Hepatocyte (in vitro differentiated cells): ENCODE results near the gene NDUFA5. TPM values are rescaled to one million over a fixed set of nuclear protein-coding genes. Genes with fewer than 3 reads are reported as not detected.

ENCODE experiments used
- DNase-seq: peaks from one replicate; pipeline ENCODE4 v3.0.0-alpha.2; 2016; ENCODE audit warnings: low spot score
- H2AFZ ChIP-seq: fragments of 200-600 bp; sonication (generic); 2 replicates; pipeline ENCODE4 v1.6.0; 2016; ENCODE audit warnings: antibody characterized with exemption, mild to moderate bottlenecking
- H3K27ac ChIP-seq: fragments of 200-600 bp; sonication (generic); 2 replicates; pipeline ENCODE4 v1.5.1; 2016; ENCODE audit warnings: mild to moderate bottlenecking
- H3K27me3 ChIP-seq: fragments of 200-600 bp; sonication (generic); 2 replicates; pipeline ENCODE4 v1.6.1; 2016
- H3K36me3 ChIP-seq: fragments of 200-600 bp; sonication (generic); replicated peaks from 2 replicates; pipeline ENCODE4 v1.5.1; 2016; ENCODE audit warnings: low read depth; ENCODE audit not compliant: insufficient read depth
- H3K4me1 ChIP-seq: fragments of 200-600 bp; sonication (generic); 2 replicates; pipeline ENCODE4 v1.5.1; 2016; ENCODE audit warnings: mild to moderate bottlenecking, moderate library complexity; ENCODE audit not compliant: insufficient read depth
- H3K4me2 ChIP-seq: fragments of 200-600 bp; sonication (generic); 2 replicates; pipeline ENCODE4 v1.6.0; 2016
- H3K4me3 ChIP-seq: fragments of 200-600 bp; sonication (generic); 2 replicates; pipeline ENCODE4 v1.5.1; 2016; ENCODE audit warnings: mild to moderate bottlenecking
- H3K79me2 ChIP-seq: fragments of 200-600 bp; sonication (generic); 2 replicates; pipeline ENCODE4 v1.6.0; 2017; ENCODE audit warnings: mild to moderate bottlenecking
- H3K9me2 ChIP-seq: fragments of 200-600 bp; sonication (generic); replicated peaks from 2 replicates; pipeline ENCODE4 v1.6.0; 2017; ENCODE audit warnings: mild to moderate bottlenecking; ENCODE audit not compliant: insufficient read depth
- H3K9me3 ChIP-seq: fragments of 200-600 bp; sonication (generic); 2 replicates; pipeline ENCODE4 v1.5.1; 2016; ENCODE audit warnings: low read depth, mild to moderate bottlenecking
- H4K20me1 ChIP-seq: fragments of 200-600 bp; sonication (generic); 2 replicates; pipeline ENCODE4 v1.6.0; 2016; ENCODE audit warnings: mild to moderate bottlenecking; ENCODE audit not compliant: insufficient read depth, poor library complexity, severe bottlenecking
- EZH2 ChIP-seq: fragments of 200-600 bp; sonication (generic); IDR thresholded peaks from 2 replicates; pipeline ENCODE4 v1.6.1; 2016; ENCODE audit warnings: antibody characterized with exemption, mild to moderate bottlenecking, borderline replicate concordance
- EZH2phosphoT487 ChIP-seq: fragments of 200-600 bp; sonication (generic); IDR thresholded peaks from one replicate; pipeline ENCODE4 v1.6.1; 2018; ENCODE audit warnings: antibody characterized with exemption, mild to moderate bottlenecking, low read depth, moderate library complexity; ENCODE audit not compliant: unreplicated experiment, severe bottlenecking
- WGBS: methylation state at CpG from one replicate; pipeline ENCODE4 v1.1.6; 2016; ENCODE audit warnings: low lambda C conversion rate; ENCODE audit errors: missing lambda C conversion rate; 5-methylcytosine and 5-hydroxymethylcytosine counted together
- polyA plus RNA-seq: library from polyadenylated mRNA; unstranded; fragments of >200 nt; fragmentation: Nextera tagmentation; extraction: Ambion mirVana; gene quantifications from 2 replicates; pipeline ENCODE4 v1.2.1, GENCODE V29; 2016
- total RNA-seq: library from RNA; depleted of rRNA; stranded (reverse); fragments of >200 nt; gene quantifications from 2 replicates; pipeline ENCODE4 v1.2.3, GENCODE V29; 2014
- TF ChIP-seq, protein P1 (sequence below): fragments of 200-600 bp; sonication (generic); IDR thresholded peaks from 2 replicates; pipeline ENCODE4 v1.5.1; 2016; ENCODE audit warnings: antibody characterized with exemption, mild to moderate bottlenecking; ENCODE audit not compliant: poor library complexity

NDUFA5 gene
- total and polyA plus RNA-seq, 2 experiments from 2014 or later: 104 to 127 TPM

DNA sequence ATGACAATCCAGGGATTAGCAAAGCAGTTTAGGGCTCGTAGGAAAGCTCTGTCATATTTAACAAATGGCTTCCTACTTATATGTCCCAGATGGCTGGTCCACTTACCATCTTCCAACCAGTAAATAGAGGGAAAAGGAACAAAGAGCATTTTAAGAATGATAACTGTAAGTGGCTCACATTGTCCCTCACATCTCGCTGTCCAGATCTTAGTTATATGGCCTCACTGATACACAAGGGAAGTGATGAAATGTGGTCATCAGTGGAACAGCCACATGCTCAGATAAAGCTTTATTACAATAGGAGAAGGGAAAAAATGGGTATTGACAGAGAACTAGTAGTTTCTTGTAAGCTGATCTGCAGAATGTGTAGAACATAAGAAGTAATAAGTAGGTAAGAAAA lies 59.0 kb downstream of the NDUFA5 start:
- H3K4me3 ChIP-seq: no peak overlapping the region
- DNase-seq: no peak
- H3K4me2 ChIP-seq: no peak overlapping the region
- H3K9me2 ChIP-seq: no peaks in the 10 kb centered on the region
- H4K20me1 ChIP-seq: no peaks in the 10 kb centered on the region
- TF ChIP-seq EZH2: no peak
- no peak for TF ChIP-seq EZH2phosphoT487
- TF ChIP-seq, protein P1, sequence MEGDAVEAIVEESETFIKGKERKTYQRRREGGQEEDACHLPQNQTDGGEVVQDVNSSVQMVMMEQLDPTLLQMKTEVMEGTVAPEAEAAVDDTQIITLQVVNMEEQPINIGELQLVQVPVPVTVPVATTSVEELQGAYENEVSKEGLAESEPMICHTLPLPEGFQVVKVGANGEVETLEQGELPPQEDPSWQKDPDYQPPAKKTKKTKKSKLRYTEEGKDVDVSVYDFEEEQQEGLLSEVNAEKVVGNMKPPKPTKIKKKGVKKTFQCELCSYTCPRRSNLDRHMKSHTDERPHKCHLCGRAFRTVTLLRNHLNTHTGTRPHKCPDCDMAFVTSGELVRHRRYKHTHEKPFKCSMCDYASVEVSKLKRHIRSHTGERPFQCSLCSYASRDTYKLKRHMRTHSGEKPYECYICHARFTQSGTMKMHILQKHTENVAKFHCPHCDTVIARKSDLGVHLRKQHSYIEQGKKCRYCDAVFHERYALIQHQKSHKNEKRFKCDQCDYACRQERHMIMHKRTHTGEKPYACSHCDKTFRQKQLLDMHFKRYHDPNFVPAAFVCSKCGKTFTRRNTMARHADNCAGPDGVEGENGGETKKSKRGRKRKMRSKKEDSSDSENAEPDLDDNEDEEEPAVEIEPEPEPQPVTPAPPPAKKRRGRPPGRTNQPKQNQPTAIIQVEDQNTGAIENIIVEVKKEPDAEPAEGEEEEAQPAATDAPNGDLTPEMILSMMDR: no peak
- WGBS: 58% methylated on average over 2 of the region's 2 CpGs
- no peak overlapping the region for H2AFZ ChIP-seq
- H3K9me3 ChIP-seq: no peaks in the 10 kb centered on the region
- H3K36me3 ChIP-seq: no peaks in the 10 kb centered on the region
- H3K4me1 ChIP-seq: peaks cover 5% of the 10 kb centered on the region
- H3K27me3 ChIP-seq: no peaks in the 10 kb centered on the region
- H3K27ac ChIP-seq: no peak overlapping the region
- no peaks in the 10 kb centered on the region for H3K79me2 ChIP-seq

DNA sequence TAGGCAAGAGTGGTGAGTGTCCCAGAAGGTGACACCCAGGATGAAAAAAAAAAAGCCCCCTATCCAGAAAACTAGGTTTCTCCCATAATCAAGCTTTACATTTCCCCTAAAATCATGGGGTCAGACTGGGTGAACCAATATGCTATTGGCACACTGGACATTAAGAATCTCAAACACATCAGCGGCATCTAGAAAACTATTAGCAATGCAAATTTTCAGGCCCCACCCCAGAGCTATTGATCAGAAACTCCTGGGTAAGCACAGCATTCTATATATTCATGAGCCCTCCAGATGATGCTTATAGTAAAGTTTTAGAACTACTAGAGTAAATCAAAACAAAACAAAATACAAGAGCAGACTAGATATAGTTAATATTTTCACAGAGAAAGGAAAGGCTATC lies 59.6 kb downstream of the NDUFA5 start:
- Histone ChIP-seq H4K20me1 (no peaks in the 10 kb centered on the region), H3K9me2 (no peaks in the 10 kb centered on the region), H3K27me3 (no peaks in the 10 kb centered on the region), H3K4me2 (no peak overlapping the region), H3K4me1 (peaks cover 5% of the 10 kb centered on the region), H3K4me3 (no peak overlapping the region), H3K27ac (no peak overlapping the region), H3K79me2 (no peaks in the 10 kb centered on the region), H2AFZ (no peak overlapping the region), H3K9me3 (no peaks in the 10 kb centered on the region), H3K36me3 (no peaks in the 10 kb centered on the region)
- no peak for DNase-seq
- 83% methylated on average over 1 of the region's 1 CpG for WGBS
- TF ChIP-seq EZH2: no peak

DNA sequence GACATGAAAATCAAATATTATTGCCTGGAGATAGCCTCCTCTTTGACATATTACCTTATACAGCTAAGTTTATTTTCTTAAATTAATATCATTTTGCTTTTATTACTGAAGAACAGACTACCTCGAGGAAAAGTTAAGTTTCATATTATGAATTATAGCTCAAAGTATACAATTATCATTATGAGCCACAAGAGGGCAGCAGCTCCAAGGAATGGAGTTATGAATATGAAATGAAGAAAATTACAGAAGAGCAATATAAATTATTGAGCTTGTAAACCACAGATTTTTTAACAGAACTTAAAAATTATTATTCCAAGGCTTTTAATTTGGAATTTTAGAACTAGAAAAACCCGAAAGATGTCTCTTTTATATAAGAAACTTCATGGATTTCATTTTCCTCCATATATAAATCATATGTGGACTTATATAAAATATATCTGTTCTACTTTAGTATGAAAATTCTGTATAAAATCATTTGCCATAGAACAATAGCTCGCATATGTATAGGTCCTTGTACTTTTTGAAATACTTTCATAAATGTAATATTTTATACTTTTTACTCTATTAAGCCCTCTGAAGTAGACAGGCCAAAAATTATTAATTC lies 63.3 kb downstream of the NDUFA5 start:
- Histone ChIP-seq H2AFZ (no peak overlapping the region), H4K20me1 (no peaks in the 10 kb centered on the region), H3K79me2 (no peaks in the 10 kb centered on the region), H3K4me3 (no peak overlapping the region), H3K9me3 (no peaks in the 10 kb centered on the region), H3K36me3 (no peaks in the 10 kb centered on the region), H3K4me1 (peaks cover 3% of the 10 kb centered on the region), H3K27ac (no peak overlapping the region), H3K27me3 (no peaks in the 10 kb centered on the region), H3K4me2 (no peak overlapping the region), H3K9me2 (no peaks in the 10 kb centered on the region)
- TF ChIP-seq EZH2phosphoT487: no peak
- TF ChIP-seq, protein P1: peak; percentile 75
- TF ChIP-seq EZH2: no peak
- DNase-seq: peak; percentile 62
- 18% methylated on average over 3 of the region's 3 CpGs for WGBS

DNA sequence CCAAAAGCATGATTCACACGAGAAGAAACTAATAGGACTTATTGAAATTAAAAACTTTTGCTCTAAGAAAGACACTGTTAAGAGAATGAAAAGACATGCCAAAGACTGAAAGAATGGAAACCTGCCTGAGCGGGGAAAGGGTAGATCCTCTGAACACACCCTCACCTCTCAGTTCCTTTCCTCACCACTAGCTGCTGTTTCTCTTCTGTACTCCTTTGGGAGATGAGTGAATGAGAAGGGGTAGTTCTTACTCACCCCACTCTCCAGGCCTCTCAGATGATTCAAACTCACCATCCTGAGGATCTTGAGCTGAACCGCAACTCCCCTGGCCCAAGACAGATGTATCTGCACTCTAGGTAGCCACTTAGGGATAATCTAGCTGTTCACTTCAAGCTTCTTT lies 65.1 kb downstream of the NDUFA5 start:
- H3K9me2 ChIP-seq: no peaks in the 10 kb centered on the region
- H3K9me3 ChIP-seq: no peaks in the 10 kb centered on the region
- H2AFZ ChIP-seq: no peak overlapping the region
- H4K20me1 ChIP-seq: no peaks in the 10 kb centered on the region
- no peaks in the 10 kb centered on the region for H3K4me1 ChIP-seq
- no peaks in the 10 kb centered on the region for H3K27me3 ChIP-seq
- H3K79me2 ChIP-seq: no peaks in the 10 kb centered on the region
- no peak overlapping the region for H3K4me2 ChIP-seq
- no peaks in the 10 kb centered on the region for H3K36me3 ChIP-seq
- WGBS: 87% methylated on average over 3 of the region's 3 CpGs
- no peak overlapping the region for H3K4me3 ChIP-seq
- no peak overlapping the region for H3K27ac ChIP-seq
- TF ChIP-seq, protein P1: no peak
- no peak for TF ChIP-seq EZH2
- no peak for TF ChIP-seq EZH2phosphoT487
- DNase-seq: no peak

Other genes starting within 250 kb of the NDUFA5 start
- gene IQUB, start 23.2 kb downstream of the NDUFA5 start, total RNA-seq: 1.0 and 2.2 TPM in 2 replicates
- 0.79 and 0.97 TPM in 2 replicates for gene IQUB, start 23.2 kb downstream of the NDUFA5 start, polyA plus RNA-seq
- not detected in 2 replicates for gene ASB15, start 44.0 kb upstream of the NDUFA5 start, total RNA-seq
- 0.04 TPM in 1 of 2 replicates, not detected in the other for gene ASB15, start 44.0 kb upstream of the NDUFA5 start, polyA plus RNA-seq
- 0.04 TPM in 1 of 2 replicates, not detected in the other for gene LMOD2, start 98.0 kb upstream of the NDUFA5 start, total RNA-seq
- gene LMOD2, start 98.0 kb upstream of the NDUFA5 start, polyA plus RNA-seq: not detected in 2 replicates
- 41.9 and 48.9 TPM in 2 replicates for gene WASL, start 191.2 kb upstream of the NDUFA5 start, total RNA-seq
- gene WASL, start 191.2 kb upstream of the NDUFA5 start, polyA plus RNA-seq: 29.0 and 36.8 TPM in 2 replicates